Lower leg skin (tissue), 4 donors: ENCODE results near the gene GOLIM4. TPM values are rescaled to one million over a fixed set of nuclear protein-coding genes. Genes with fewer than 3 reads are reported as not detected.

Source experiments
- DNase-seq, 2 donors: peaks; one replicate each; pipeline ENCODE4 v3.0.0-alpha.2; 2019; ENCODE audit warnings: low spot score in 2 of 2
- H3K4me3 ChIP-seq: fragments of 200-600 bp; sonication (generic); 2 replicates; pipeline ENCODE4 v1.5.1; 2017; ENCODE audit warnings: mild to moderate bottlenecking, low read depth; ENCODE audit not compliant: poor library complexity, severe bottlenecking
- POLR2A ChIP-seq, 2 donors: fragments of 450-650 bp; IDR thresholded peaks; one replicate each; pipeline ENCODE4 v1.6.1; 2016 to 2017; ENCODE audit warnings: antibody characterized with exemption in 2 of 2, mild to moderate bottlenecking in 1 of 2, moderate library complexity in 1 of 2
- whole genome bisulfite sequencing, 2 donors: methylation state at CpG; one replicate each; pipeline ENCODE4 v1.1.5; 2018; 5-methylcytosine and 5-hydroxymethylcytosine counted together
- intact Hi-C: fragments of 100-400 bp; cut with DNase I; formaldehyde crosslinking; loops from one replicate; pipeline ENCODE4 v1.15.0; 2023; ENCODE audit warnings: low total_unique reads
- total RNA-seq, 4 donors: library from RNA; depleted of rRNA; stranded (reverse); fragments of >200 nt; gene quantifications; one replicate each; pipeline ENCODE4 v1.1.0, GENCODE V29; 2016
- TF ChIP-seq, protein P1 (sequence below), 3 donors: fragments of 450-650 bp; IDR thresholded peaks; one replicate each; pipeline ENCODE4 v1.5.1; 2016; ENCODE audit warnings: antibody characterized with exemption in 3 of 3, mild to moderate bottlenecking in 3 of 3, moderate library complexity in 2 of 3

The GOLIM4 gene
- total RNA-seq, 4 donors from 2014 or later: 7.6 to 25.5 (median 14.5) TPM

DNA sequence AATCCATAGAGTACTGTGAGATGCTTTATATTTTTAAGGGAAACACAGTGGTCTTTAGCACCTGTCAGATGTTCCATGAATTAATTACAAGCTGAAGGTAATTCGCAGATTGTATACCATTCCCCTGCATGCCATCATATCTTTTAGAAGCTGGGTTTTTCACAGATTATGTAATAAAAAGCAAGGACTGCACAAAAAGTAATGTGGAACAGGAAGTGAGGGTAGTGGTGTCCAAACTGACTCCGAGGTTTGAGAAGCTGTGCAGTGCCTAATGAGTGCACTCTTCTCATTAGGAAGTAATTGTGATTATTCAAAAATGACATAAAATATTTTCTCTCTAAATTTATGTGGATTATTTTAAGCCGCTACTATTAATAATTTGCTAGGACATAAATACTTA, 123.2 kb downstream of the GOLIM4 start:
- 70 to 81% methylated on average over 3 of the region's 3 CpGs for WGBS, 2 donors
- no peak for DNase-seq
- intact Hi-C loops: no loop called here
- H3K4me3 ChIP-seq: no peak overlapping the region
- TF ChIP-seq, protein P1, sequence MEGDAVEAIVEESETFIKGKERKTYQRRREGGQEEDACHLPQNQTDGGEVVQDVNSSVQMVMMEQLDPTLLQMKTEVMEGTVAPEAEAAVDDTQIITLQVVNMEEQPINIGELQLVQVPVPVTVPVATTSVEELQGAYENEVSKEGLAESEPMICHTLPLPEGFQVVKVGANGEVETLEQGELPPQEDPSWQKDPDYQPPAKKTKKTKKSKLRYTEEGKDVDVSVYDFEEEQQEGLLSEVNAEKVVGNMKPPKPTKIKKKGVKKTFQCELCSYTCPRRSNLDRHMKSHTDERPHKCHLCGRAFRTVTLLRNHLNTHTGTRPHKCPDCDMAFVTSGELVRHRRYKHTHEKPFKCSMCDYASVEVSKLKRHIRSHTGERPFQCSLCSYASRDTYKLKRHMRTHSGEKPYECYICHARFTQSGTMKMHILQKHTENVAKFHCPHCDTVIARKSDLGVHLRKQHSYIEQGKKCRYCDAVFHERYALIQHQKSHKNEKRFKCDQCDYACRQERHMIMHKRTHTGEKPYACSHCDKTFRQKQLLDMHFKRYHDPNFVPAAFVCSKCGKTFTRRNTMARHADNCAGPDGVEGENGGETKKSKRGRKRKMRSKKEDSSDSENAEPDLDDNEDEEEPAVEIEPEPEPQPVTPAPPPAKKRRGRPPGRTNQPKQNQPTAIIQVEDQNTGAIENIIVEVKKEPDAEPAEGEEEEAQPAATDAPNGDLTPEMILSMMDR (IDR thresholded peaks at IDR 0.05): no peak

DNA sequence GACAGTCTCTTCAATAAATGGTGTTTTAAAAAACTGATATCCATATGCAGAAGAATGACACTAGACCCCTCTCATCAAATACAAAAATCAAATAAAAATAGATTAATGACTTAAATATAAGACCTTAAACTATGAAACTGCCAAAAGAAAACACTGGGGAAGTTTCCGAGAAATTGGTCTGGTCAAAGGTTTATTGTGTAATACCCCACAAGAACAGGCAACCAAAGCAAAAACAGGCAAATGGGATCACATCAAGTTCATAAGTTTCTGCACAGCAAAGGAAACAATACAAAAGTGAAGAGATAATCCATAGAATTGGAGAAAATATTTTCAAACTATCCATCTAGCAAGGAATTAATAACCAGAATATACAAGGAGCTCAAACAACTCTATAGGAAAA, 126.2 kb downstream of the GOLIM4 start:
- H3K4me3 ChIP-seq: no peak overlapping the region
- TF ChIP-seq POLR2A (IDR thresholded peaks at IDR 0.05): no peak
- TF ChIP-seq, protein P1 (IDR thresholded peaks at IDR 0.05): no peak
- no peak for DNase-seq
- WGBS, 2 donors: 83 to 91% methylated on average over 1 of the region's 1 CpG
- intact Hi-C loops: no loop called here

DNA sequence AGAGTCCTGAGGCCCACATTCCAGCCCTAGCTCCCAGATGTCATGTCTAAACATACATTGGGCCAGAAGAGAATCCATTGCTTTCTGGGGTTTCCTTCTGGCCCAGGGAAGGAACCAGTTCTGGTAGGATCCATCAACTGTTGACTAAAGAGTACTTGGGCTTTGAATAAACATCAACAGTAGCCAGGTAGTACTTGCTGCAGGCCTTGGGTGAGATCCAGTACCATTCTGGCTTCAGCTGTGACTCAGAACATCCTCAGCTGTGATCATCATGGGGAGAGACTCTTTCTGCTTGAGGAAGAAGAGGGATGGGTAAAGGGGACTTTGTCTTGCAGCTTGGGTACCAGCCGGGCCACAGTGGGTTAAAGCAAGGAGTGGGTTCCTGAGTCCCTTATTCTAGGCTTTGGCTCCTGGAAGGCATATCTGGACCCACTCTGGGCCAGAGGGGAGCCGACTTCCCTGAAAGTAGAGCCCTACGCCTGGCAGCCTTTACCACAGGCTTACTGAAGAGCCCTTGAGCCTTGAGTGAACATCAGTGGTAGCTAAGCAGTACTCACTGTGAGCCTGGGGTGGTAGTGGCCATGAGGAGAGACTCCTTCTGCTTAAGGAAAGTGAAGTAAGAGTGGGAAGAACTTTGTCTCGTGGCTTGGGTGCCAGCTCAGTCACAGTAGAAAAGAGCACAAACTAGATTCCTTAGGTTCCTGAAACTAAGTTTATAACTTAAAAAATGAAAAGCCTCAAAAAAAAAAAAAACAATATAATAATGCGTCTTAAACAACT, 128.3 kb downstream of the GOLIM4 start:
- no peak for TF ChIP-seq POLR2A (IDR thresholded peaks at IDR 0.05)
- TF ChIP-seq, protein P1 (IDR thresholded peaks at IDR 0.05): no peak
- 90 to 91% methylated on average over 5 of the region's 5 CpGs for WGBS, 2 donors
- DNase-seq: peak in 1 of 2 donors; percentile 25
- H3K4me3 ChIP-seq: no peak overlapping the region
- intact Hi-C loops: no loop called here
